ENCODE data around the gene ARFGAP1.

ARFGAP1 gene

GRCh38 chr20:63241272-63241671 lies 31.3 kb upstream of the ARFGAP1 start:
- DNase-seq = no peak

- DNase-seq = no peak
Measured at GRCh38 chr20:63242736-63243135, 29.9 kb upstream of the ARFGAP1 start.

DNA sequence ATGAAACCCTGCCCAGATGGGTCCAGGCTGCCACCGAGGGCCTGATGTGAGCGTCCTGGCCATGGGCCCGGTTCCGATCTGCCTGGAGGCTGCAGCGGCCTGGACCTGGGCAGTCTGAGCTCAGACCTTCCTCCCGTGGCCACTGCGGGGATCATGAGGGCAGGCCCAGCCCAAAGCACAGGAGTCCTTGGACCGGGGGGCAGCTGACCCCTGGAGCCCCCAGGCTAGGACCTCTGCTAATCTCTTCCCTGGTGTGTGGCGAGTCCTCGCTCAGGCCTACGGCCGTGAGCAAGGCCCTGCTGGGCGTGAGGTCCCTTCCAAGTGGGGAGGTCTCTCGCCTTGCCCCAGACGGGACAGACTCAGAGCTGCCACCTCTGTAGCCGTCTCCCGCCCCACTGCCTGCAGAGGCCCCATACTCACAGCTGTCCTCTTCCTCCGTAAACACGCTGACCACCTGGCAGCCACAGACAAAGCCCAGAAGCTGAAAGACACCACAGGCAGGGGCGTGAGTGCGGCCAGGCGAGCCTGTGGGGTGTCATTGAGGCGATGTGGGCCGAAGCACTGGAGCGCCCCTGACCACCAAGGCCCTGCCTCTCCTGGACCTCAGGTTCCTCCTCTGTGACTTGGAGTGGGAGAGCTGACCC lies 28.9 kb upstream of the ARFGAP1 start:
- no peak for DNase-seq

DNA sequence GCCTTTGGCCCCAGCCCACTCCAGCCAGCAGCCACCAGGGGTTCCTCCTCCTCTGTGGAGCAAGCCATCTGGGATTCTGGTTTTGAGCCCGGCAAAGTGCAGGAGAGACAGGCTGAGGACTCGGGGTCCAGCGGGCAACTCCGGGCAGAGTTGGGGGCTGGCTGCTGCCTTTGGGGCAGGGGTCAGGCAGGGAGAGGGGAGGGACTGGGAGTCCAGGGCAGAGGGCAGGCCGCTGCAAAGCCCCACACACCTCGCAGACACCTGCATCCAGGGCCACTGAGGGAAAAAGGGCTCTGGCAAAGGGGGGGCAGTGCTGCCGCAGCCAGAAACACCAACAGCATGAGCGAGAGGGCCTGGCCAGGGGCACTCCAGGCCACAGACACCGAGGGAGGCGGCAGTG lies 28.1 kb upstream of the ARFGAP1 start:
- DNase-seq = no peak

- no peak for DNase-seq
Measured at GRCh38 chr20:63246490-63247288, 25.9 kb upstream of the ARFGAP1 start.

DNA sequence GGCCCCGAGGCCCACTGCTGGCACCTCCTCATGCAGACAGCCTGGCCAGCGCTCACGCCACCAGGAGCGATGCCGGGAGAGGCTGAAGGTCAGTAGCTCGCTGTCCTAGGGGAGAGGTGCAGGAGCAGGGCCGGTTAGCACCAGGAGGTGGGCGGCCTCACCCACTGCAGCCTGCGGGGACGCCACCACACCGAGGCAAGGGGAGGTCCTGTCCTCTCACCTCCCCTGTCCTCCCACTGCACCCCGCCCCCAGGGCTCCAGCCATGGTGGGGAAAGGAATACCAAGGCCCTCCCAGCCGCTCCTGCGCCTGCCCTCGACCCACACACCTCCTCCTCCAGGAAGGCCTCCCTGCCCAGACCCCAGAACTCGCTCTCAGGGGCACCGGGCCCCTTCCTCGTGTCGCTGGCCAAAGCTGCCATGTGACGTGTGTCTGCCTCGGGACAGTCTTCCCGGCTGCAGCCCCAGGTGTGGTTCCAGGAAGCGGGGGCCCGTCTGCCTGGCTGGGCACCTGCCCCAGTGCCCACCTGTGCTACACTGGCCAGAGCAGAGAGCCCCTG lies 24.9 kb upstream of the ARFGAP1 start:
- DNase-seq = no peak

DNA sequence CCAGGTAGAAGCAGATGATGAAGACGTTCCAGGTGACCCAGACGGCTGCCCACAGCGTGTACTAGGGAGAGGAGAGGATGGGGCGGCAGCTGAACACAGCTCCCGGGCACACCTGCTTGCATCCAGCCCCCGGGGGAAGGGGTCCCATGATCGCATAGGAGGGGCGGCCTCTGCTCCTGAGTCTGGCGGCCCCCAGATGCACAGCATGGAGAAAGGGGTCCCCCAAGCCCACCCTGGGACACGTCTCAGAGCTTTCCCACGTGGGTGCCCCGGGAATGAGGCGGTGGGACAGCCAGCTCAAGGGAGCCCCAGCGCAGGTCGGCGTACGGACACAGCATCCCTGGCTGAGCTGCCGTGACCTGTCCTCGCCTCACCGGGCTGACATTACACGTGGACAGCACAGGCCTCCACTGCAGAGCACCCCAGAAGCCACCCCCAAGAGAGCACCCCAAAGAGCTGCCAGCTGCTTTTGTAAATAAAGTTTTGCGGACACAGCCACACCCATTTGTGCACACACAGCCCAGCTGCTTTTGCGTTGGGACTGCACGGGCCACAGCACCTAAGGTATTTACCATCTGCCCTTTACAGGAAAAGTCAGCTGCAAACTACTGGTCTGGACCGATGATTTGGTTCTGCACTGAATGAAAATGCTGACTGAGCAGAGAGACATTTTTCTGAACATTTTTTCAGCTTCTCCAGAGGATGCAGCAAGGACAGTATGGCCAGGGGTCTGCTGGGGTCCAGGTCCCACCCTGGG lies 23.6 kb upstream of the ARFGAP1 start:
- no peak for DNase-seq

GRCh38 chr20:63249891-63250290 lies 22.7 kb upstream of the ARFGAP1 start:
- no peak for DNase-seq

- DNase-seq = peak; percentile 30
Measured at GRCh38 chr20:63251350-63251749, 21.3 kb upstream of the ARFGAP1 start.

DNA sequence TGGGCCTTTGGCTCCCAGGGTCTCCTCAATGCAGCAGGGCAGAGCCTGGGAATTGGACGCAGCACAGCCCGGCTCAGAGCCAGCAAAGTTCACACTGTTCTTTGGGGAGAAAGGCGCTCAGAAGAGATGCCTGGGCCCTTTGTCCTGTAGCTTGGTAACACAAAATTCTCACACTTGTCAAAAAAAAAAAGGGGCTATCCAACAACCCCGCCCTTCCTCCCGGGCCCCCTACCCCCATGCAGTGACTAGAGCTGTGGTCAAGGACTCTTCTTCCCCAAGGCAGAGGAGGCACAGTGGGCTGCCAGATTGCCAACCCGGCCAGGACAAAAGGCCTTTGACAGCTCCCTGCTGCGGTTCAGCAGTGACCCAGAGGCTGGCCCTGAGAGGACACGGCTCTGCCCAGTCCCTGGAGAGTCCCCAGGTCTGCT lies 20.3 kb upstream of the ARFGAP1 start:
- DNase-seq = no peak

DNA sequence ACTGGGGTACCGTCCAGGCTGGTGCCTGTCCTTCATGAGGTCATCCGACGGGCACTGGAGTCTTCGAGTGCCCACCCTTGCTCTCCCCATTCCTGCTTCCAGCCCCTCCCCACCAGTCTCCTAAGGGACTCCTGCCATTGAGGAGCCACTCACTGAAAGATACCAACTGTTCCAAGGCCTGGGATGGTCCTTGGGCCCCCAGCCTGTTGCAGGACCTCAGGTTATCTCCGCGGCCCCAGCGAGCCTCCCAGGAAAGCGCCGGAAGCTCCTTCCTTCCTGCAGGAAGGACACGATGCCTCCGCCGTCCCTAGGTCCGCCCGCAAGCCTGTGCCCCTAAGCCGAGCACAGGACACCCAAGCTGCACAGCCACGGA lies 19.6 kb upstream of the ARFGAP1 start:
- no peak for DNase-seq

GRCh38 chr20:63253438-63254231 lies 19.0 kb upstream of the ARFGAP1 start:
- DNase-seq = no peak

GRCh38 chr20:63254232-63254605 lies 18.4 kb upstream of the ARFGAP1 start, which contains the start of gene NKAIN4:
Gene NKAIN4 (minus strand): TSS chr20:63254463. CDS start chr20:63254450, 13 bp downstream.
- no peak for DNase-seq

DNA sequence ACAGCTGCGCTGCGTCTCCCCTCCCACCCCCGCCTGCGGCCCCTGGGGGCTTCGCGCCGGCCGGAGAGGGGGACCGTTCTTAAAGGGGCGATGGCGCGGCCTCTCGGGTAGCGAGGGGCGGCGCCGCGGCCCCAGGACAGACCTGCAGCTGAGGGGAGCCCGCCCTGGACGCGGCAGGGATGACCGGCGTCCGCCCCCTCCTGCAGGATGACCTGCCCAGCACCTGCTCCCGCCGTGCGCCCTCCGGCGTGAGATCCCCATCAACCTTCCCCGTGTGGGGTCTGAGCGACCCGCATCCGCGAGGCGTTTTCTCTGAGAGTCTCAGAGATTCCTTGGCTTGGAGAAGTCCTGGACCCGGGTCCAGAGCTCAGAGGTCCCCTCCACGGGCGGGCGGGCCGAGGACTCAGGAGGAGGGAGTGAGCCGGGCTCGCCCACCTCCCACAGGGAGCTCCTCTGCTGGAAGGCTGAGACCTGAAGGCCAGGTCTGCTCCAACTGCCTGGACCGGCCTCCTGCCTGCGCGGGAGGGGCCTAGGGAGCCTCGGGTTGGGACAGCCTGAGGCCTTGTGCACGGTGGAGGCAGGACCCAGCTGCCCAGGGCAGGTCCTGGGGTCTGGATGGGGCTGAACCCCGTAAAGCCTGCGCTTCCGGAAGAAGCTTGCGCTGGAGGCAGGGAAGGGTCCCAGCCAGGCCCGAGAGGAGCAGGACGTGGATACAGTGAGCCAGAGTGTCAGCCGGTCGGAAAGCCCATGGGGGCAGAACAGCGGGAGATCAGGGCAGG lies 17.8 kb upstream of the ARFGAP1 start:
- no peak for DNase-seq

DNA sequence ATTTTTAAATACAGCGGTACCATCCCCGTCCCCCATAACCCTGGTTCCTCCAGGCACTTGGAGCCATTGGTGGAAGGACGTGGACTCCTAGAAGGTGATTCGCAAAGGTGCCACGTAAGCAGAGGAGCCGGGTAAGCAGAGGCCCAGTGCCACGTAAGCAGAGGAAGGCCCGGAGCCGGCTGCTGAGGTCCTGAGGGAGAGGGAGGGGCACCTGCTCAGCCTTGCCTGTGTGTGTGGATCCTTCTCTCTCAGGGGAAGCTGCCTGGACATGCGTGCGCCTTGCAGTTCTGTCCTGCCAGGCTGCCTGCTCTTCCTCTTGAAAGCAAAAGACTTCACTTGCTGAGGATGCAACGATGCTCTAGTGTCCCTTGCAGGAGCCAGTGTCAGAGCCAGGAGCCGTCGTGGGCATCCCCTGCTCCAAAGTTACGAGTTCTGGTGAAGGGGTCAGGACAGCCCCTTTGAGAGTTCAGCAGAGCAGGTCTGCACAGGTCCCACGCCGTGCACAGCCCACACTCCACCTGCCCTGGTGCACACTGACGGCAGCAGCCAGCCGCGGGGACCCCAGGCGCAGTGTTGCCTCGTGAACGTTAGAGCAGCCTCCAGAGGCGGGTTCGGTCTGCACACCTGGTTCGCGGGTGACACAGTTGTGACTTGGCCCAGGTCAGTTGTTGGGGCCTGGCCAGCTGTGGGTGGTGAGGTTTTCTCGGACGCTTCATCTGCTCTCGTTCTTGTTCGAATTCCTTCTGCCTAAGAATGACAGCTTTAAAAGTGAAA lies 16.5 kb upstream of the ARFGAP1 start:
- DNase-seq = no peak

DNA sequence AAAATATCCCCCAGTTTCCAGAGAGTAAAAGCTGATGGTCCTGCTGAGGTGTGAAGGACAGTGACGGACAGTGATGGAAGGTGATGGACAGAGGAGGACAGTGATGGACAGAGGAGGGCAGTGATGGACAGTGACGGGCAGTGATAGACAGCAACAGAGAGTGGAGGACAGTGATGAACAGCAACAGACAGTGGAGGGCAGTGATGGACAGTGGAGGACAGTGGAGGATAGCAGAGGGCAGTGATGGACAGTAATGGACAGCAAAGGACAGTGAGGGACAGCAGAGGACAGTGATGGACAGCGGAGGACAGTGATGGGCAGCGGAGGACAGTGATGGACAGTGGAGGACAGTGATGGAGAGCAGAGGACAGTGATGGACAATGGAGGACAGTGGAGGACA lies 15.7 kb upstream of the ARFGAP1 start:
- no peak for DNase-seq

- DNase-seq = no peak
Measured at GRCh38 chr20:63257629-63258028, 15.0 kb upstream of the ARFGAP1 start.

DNA sequence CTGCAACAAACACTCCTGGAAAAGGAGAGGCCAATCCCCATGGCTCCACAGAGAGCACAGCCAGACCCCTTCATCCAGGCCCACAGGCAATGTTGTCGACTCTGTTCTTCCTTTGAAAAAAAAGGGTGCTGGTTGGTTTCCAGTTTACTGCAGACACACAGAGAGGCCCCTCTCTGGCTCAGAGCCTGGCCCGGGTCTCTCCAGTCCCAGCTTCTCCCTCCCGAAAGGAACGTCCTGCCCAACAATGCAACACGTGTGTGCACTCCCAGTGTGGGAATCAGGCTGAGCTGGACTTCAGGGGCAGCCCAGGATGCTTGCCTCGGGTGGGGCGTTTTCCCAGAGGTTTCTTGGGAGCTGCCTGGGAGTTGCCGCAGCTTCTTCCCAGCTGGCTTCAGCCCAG lies 13.8 kb upstream of the ARFGAP1 start:
- no peak for DNase-seq

- no peak for DNase-seq
Measured at GRCh38 chr20:63259734-63260460, 12.7 kb upstream of the ARFGAP1 start.

DNA sequence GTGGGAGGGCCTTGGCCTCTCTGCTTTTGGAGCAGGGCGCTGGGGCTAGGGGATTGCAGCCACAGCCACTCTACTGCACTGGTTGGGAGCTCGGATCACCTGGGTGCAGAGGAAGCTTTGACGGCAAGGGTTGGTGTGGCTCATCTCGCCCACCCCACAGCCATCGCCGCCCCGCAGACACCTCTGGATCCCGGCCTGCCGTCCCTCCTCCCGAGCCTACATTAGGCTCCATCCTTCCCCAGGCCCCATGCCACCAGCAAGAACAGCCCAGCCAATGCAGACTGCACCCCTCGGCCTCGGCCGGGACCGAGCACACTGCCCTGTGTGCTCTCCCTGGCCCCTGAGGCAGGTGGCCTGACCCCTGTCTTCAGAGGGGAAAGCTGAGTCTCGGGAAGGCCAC lies 12.1 kb upstream of the ARFGAP1 start:
- no peak for DNase-seq
